ENCODE measurements around the gene VPS35.

The VPS35 gene

DNA sequence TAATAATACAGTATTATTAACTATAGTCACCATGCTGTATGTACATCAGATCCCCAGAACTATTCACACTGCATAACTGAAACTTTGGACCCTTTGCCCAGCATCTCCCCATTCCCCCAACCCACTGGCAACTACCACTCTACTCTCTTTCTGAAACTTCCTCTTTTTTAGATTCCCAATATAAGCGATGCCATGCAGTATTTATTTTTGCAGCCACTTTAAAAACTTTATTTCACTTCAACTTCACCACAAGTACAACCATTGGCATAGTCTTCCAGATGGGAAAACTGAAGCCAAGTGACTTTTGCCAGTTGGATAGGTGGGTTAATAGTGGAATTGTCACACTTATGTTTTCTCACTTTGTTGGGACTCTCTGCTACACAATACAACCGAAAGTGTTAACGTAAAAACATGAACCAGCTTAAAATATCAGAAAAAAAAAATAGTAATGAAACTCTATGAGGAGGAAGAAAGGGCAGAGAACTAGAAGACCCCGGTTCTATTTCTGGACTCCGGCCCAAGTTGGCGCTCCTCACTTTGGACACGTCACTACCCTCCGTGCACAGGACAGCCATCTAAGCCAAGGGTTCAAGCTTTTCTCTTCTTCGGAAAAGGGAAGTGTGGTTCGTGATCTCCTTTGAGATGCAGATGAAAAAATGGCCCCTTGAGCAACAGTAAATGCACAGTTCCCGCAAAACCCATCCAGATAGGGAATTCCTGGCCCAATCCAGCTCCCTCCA lies 68.5 kb downstream of the VPS35 start:
- no peak for DNase-seq (ENCODE audit: low read depth in 1 of 2, low spot score in 1 of 2)

DNA sequence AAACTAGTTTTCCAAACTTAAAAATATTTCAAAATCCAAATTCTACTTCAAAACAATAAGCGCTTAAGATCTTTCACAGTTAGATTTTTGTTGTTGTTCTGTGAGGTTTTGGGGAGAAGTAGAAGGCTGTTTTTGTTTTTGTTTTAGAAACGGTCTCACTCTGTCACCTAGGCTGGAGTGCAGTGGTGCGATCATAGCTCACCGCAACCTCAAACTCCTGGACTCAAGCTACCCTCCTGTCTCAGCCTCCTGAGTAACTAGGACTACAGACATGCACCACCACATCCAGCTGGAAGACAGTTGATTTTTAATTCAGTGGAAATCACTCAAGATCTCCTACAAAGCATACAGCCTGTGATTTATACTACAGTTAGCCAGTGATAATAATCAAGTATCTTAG lies 70.5 kb downstream of the VPS35 start:
- DNase-seq (ENCODE audit: low read depth in 1 of 2, low spot score in 1 of 2): no peak

DNA sequence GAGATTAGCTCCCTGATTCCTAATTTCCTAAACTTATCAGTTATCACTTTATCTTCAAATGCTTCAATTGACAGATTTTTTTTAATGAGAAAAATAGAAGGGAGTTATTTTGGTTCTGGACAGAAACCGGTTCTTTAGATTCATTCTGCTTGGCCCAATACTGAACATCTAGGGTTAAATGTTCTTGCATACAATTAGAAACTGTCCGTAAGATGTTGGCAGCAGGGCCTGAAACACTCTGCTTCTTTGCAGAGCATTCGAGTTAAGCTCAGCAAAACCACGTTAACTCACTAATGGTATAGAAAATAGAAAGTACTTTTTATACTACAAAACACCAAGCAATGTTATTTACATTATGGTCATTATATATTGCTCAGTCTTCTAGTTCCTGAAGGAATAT lies 75.0 kb downstream of the VPS35 start:
- no peak for DNase-seq (ENCODE audit: low read depth in 1 of 2, low spot score in 1 of 2)

DNA sequence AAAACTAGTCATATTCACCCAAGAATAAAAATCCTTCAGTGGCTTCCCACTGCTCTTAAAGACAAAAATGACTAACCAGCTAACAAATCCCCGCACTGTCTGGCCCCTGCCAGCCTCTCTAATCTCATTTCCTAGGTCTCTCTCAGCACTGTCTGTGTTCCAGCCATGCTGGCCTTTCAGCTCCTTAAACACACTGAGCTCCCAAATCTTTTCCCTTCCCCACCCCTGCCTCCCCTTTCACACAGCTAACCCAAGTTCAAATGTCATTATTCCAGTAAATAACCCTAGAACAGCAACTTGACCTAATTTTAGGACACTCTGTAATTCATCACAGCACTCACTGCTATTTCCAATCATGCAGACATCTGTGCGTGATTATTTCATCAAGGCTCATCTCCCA lies 75.6 kb downstream of the VPS35 start:
- DNase-seq (ENCODE audit: low read depth in 1 of 2, low spot score in 1 of 2): no peak

DNA sequence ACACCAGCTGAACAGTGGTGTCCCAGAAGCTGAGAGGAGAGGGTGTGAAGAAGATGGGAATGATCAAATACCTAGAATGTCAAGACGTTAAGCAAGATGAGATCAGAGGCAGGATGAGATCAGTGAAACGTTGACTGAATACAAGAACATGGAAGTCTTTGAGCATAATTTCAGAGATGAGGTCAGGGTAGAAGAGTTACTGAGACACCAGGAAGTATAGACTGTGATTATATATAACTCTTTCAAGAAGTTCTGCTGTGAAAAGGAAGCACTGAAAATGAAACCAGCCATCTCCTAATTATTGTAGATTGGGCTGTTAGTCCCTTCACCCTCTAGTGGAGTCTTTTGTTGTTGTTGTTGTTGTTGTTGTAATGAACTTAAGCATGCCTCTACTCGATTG lies 76.9 kb downstream of the VPS35 start:
- no peak for DNase-seq (ENCODE audit: low read depth in 1 of 2, low spot score in 1 of 2)

DNA sequence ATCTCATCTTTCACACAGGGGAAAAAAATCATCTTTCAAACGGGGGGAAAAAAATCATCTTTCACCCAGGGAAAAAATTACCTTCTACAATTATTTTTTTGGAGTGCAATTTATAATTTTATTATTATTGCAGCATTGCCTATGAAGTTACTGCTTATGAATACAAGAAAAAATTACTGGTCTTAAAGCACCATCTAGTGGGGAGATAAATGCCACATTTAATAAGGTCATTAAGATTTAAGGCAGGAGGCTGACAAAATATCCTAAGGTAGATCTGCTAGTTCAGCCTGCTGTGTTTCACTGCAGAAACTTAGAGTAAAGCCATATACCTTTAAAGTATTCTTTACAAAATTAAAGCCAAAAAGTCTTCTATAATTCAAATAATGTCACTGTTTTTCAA lies 81.4 kb downstream of the VPS35 start:
- DNase-seq (ENCODE audit: low read depth in 1 of 2, low spot score in 1 of 2): no peak

DNA sequence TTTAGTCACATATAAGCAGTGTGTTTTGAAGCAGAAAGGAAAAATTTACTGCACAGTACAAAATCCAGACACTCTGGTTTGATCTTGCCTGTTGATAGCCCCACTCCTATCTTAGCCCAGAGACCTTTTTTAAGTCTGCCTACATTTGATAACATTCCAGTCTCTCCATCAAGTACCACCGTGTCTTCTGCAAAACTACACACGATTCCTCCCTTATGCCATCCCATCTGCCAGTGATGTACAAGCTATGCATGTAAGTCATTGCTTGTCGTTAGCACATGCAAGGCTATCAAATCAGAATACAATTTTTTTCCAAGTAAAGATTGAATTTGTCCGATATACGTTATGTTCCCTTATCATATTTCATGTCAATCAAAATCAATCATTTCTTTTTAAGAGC lies 82.7 kb downstream of the VPS35 start:
- no peak for DNase-seq (ENCODE audit: low read depth in 1 of 2, low spot score in 1 of 2)

Data from stimulated activated CD4-positive, alpha-beta T cell treated with anti-CD3 and anti-CD28 coated beads, Interleukin-15, amount 100 ng/mL, for 1 hour (primary cell).